ENCODE data around the gene CASZ1.

GRCh38 chr1:10591010-10591409, 205.4 kb downstream of the CASZ1 start:
- TF ChIP-seq, protein P1, sequence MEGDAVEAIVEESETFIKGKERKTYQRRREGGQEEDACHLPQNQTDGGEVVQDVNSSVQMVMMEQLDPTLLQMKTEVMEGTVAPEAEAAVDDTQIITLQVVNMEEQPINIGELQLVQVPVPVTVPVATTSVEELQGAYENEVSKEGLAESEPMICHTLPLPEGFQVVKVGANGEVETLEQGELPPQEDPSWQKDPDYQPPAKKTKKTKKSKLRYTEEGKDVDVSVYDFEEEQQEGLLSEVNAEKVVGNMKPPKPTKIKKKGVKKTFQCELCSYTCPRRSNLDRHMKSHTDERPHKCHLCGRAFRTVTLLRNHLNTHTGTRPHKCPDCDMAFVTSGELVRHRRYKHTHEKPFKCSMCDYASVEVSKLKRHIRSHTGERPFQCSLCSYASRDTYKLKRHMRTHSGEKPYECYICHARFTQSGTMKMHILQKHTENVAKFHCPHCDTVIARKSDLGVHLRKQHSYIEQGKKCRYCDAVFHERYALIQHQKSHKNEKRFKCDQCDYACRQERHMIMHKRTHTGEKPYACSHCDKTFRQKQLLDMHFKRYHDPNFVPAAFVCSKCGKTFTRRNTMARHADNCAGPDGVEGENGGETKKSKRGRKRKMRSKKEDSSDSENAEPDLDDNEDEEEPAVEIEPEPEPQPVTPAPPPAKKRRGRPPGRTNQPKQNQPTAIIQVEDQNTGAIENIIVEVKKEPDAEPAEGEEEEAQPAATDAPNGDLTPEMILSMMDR (IDR thresholded peaks at IDR 0.05) = no peak
- TF ChIP-seq POLR2A (IDR thresholded peaks at IDR 0.05) = no peak
